Gastroesophageal sphincter (tissue), 3 donors: Measurements from ENCODE around the gene KCNT1.

Experiments
- POLR2A ChIP-seq, 2 donors: fragments of 450-650 bp; IDR thresholded peaks; one replicate each; pipeline ENCODE4 v1.6.1; 2017; ENCODE audit warnings: antibody characterized with exemption in 2 of 2, mild to moderate bottlenecking in 2 of 2, moderate library complexity in 1 of 2
- POLR2AphosphoS5 ChIP-seq: sonication (generic); formaldehyde crosslinking; IDR thresholded peaks from one replicate; pipeline ENCODE4 v1.6.1; 2017; ENCODE audit warnings: antibody characterized with exemption
- TF ChIP-seq, protein P1 (sequence below), 4 experiments: fragments of 200-600 bp in 2 of 4; fragments of 450-650 bp in 2 of 4; sonication (generic) in 1 of 4; IDR thresholded peaks; one replicate each; pipeline ENCODE4 v1.5.1; 2017 to 2019; ENCODE audit warnings: antibody characterized with exemption in 4 of 4, mild to moderate bottlenecking in 2 of 4, moderate library complexity in 2 of 4

DNA sequence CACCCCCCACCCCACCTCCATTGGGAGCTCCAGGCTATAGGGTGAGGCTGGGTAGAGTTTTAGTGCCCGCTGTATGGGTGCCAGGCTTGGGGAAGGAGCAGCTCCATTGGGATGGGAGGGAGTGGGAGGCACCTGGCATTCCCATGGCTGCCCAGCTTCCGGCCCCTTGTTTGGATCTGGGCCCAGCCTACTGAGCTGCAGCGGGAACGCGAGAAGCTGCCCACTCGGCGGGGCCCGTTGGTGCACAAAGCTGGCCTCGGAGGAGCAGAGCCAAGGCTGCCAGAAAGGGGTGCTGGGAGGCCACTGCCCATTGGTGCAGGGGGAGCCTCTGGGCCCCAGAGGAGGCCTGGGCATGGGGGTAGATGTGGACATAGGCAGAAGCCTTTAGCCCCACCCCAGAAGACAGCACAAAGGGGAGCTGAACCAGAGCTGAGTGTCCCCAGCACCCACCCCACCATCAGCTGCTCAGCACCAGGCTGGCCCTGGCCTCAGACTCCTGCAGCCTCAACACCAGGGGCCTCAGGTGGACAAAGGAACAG is 34.5 kb upstream of the KCNT1 start:
- TF ChIP-seq, protein P1, sequence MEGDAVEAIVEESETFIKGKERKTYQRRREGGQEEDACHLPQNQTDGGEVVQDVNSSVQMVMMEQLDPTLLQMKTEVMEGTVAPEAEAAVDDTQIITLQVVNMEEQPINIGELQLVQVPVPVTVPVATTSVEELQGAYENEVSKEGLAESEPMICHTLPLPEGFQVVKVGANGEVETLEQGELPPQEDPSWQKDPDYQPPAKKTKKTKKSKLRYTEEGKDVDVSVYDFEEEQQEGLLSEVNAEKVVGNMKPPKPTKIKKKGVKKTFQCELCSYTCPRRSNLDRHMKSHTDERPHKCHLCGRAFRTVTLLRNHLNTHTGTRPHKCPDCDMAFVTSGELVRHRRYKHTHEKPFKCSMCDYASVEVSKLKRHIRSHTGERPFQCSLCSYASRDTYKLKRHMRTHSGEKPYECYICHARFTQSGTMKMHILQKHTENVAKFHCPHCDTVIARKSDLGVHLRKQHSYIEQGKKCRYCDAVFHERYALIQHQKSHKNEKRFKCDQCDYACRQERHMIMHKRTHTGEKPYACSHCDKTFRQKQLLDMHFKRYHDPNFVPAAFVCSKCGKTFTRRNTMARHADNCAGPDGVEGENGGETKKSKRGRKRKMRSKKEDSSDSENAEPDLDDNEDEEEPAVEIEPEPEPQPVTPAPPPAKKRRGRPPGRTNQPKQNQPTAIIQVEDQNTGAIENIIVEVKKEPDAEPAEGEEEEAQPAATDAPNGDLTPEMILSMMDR (IDR thresholded peaks at IDR 0.05): no peak
- TF ChIP-seq POLR2A (IDR thresholded peaks at IDR 0.05) (no peak), POLR2AphosphoS5 (no peak)
